Vagina (tissue), 2 donors: ENCODE data around the gene VASN. TPM values are rescaled to one million over a fixed set of nuclear protein-coding genes. Genes with fewer than 3 reads are reported as not detected.

Experiments used
- DNase-seq, 2 donors: peaks; one replicate each; pipeline ENCODE4 v3.0.0-alpha.2; 2017; ENCODE audit errors: extremely low spot score in 2 of 2
- H3K27ac ChIP-seq: fragments of 200-600 bp; sonication (generic); one replicate; pipeline ENCODE4 v1.5.1; 2019
- H3K27me3 ChIP-seq: fragments of 200-600 bp; sonication (generic); one replicate; pipeline ENCODE4 v1.5.1; 2019
- H3K36me3 ChIP-seq, 2 donors: fragments of 200-600 bp; sonication (generic); one replicate each; pipeline ENCODE4 v1.5.1; 2017 to 2019
- H3K4me1 ChIP-seq: fragments of 200-600 bp; sonication (generic); one replicate; pipeline ENCODE4 v1.5.1; 2019
- H3K4me3 ChIP-seq, 2 donors: fragments of 200-600 bp; sonication (generic); 1 replicate in 1 of 2; 2 replicates in 1 of 2; pipeline ENCODE4 v1.5.1; 2016 to 2019
- H3K9me3 ChIP-seq: fragments of 200-600 bp; sonication (generic); one replicate; pipeline ENCODE4 v1.5.1; 2019
- CTCF ChIP-seq, 3 experiments: fragments of 450-650 bp in 2 of 3; fragments of 200-600 bp in 1 of 3; sonication (generic) in 1 of 3; IDR thresholded peaks; one replicate each; pipeline ENCODE4 v1.5.1; 2017 to 2019; ENCODE audit warnings: antibody characterized with exemption in 3 of 3, mild to moderate bottlenecking in 2 of 3, moderate library complexity in 2 of 3
- POLR2A ChIP-seq, 2 donors: fragments of 450-650 bp; IDR thresholded peaks; one replicate each; pipeline ENCODE4 v1.6.1; 2017; ENCODE audit warnings: antibody characterized with exemption in 2 of 2, mild to moderate bottlenecking in 2 of 2, moderate library complexity in 2 of 2
- POLR2AphosphoS5 ChIP-seq, 2 donors: sonication (generic); formaldehyde crosslinking; IDR thresholded peaks; one replicate each; pipeline ENCODE4 v1.9.0; 2017; ENCODE audit warnings: antibody characterized with exemption in 2 of 2, mild to moderate bottlenecking in 2 of 2, low read depth in 1 of 2; ENCODE audit not compliant: insufficient read depth in 1 of 2
- intact Hi-C: fragments of 100-400 bp; cut with DNase I; formaldehyde crosslinking; loops from one replicate; pipeline ENCODE4 v1.15.1; 2023
- total RNA-seq: library from RNA; depleted of rRNA; stranded (reverse); fragments of >200 nt; gene quantifications from one replicate; pipeline ENCODE4 v1.2.3, GENCODE V29; 2016

VASN gene
- total RNA-seq, 1 donor from 2014 or later = 37.6 TPM

- TF ChIP-seq CTCF (IDR thresholded peaks at IDR 0.05) (no peak), POLR2A (IDR thresholded peaks at IDR 0.05) (no peak), POLR2AphosphoS5 (IDR thresholded peaks at IDR 0.05; ENCODE audit: insufficient read depth in 1 of 2, low read depth in 1 of 2) (no peak)
- Histone ChIP-seq H3K36me3 (no peaks in the 10 kb centered on the region), H3K9me3 (no peaks in the 10 kb centered on the region), H3K27me3 (no peaks in the 10 kb centered on the region), H3K4me3 (no peak overlapping the region), H3K4me1 (peaks cover 27% of the 10 kb centered on the region), H3K27ac (no peak overlapping the region)
- intact Hi-C loops = no loop called here
- no peak for DNase-seq
Observed at GRCh38 chr16:4345836-4346781, 25.5 kb upstream of the VASN start.

- intact Hi-C loops = no loop called here
- TF ChIP-seq CTCF (IDR thresholded peaks at IDR 0.05) (no peak), POLR2AphosphoS5 (IDR thresholded peaks at IDR 0.05; ENCODE audit: insufficient read depth in 1 of 2, low read depth in 1 of 2) (no peak), POLR2A (IDR thresholded peaks at IDR 0.05) (no peak)
- Histone ChIP-seq H3K36me3 (no peaks in the 10 kb centered on the region), H3K4me3 (no peak overlapping the region), H3K27ac (no peak overlapping the region), H3K9me3 (no peaks in the 10 kb centered on the region), H3K27me3 (no peaks in the 10 kb centered on the region), H3K4me1 (peaks cover 32% of the 10 kb centered on the region)
- no peak for DNase-seq
Observed at GRCh38 chr16:4347010-4347409, 24.6 kb upstream of the VASN start.

GRCh38 chr16:4347765-4348509 is 23.7 kb upstream of the VASN start:
- no peak for DNase-seq
- intact Hi-C loops = no loop called here
- Histone ChIP-seq H3K4me3 (no peak overlapping the region), H3K36me3 (no peaks in the 10 kb centered on the region), H3K9me3 (no peaks in the 10 kb centered on the region), H3K4me1 (peaks cover 32% of the 10 kb centered on the region), H3K27ac (no peak overlapping the region), H3K27me3 (no peaks in the 10 kb centered on the region)
- no peak for TF ChIP-seq POLR2A (IDR thresholded peaks at IDR 0.05)
- TF ChIP-seq CTCF (IDR thresholded peaks at IDR 0.05) = no peak
- TF ChIP-seq POLR2AphosphoS5 (IDR thresholded peaks at IDR 0.05; ENCODE audit: insufficient read depth in 1 of 2, low read depth in 1 of 2) = no peak

- no peak overlapping the region for H3K4me3 ChIP-seq
- no peaks in the 10 kb centered on the region for H3K36me3 ChIP-seq
- H3K27ac ChIP-seq = no peak overlapping the region
- DNase-seq = no peak
- intact Hi-C loops = no loop called here
- H3K4me1 ChIP-seq = peaks cover 32% of the 10 kb centered on the region
- no peaks in the 10 kb centered on the region for H3K9me3 ChIP-seq
- no peak for TF ChIP-seq POLR2A (IDR thresholded peaks at IDR 0.05)
- TF ChIP-seq POLR2AphosphoS5 (IDR thresholded peaks at IDR 0.05; ENCODE audit: insufficient read depth in 1 of 2, low read depth in 1 of 2) = no peak
- TF ChIP-seq CTCF (IDR thresholded peaks at IDR 0.05) = no peak
- H3K27me3 ChIP-seq = no peaks in the 10 kb centered on the region
Observed at GRCh38 chr16:4349332-4349731, 22.3 kb upstream of the VASN start.
